Loucy (cell line): ENCODE results near the gene GPR18.
A peak's percentile ranks its signal among the peaks of the same experiment; 100 is the strongest.

ENCODE experiments used
- H2AFZ ChIP-seq: fragments of 200-600 bp; sonication (generic); 2 replicates; pipeline ENCODE4 v1.6.0; 2016; ENCODE audit warnings: antibody characterized with exemption, mild to moderate bottlenecking, low read length, moderate library complexity
- H3F3A ChIP-seq: fragments of 200-600 bp; 2 replicates; pipeline ENCODE4 v1.6.0; 2016; ENCODE audit warnings: antibody characterized with exemption, low read depth, mild to moderate bottlenecking
- H3K27me3 ChIP-seq: fragments of 200-600 bp; sonication (generic); 2 replicates; pipeline ENCODE4 v1.6.1; 2014; ENCODE audit warnings: low read length, mild to moderate bottlenecking; ENCODE audit not compliant: insufficient read depth, poor library complexity, severe bottlenecking
- H3K36me3 ChIP-seq: fragments of 200-600 bp; sonication (generic); 2 replicates; pipeline ENCODE4 v1.6.1; 2016; ENCODE audit warnings: low read length; ENCODE audit not compliant: insufficient read depth
- H3K4me1 ChIP-seq: fragments of 200-600 bp; sonication (generic); 2 replicates; pipeline ENCODE4 v1.5.1; 2014; ENCODE audit warnings: low read length, mild to moderate bottlenecking; ENCODE audit not compliant: insufficient read depth, poor library complexity, severe bottlenecking
- H3K4me2 ChIP-seq: fragments of 200-600 bp; sonication (generic); 2 replicates; pipeline ENCODE4 v1.6.0; 2014; ENCODE audit warnings: antibody characterized with exemption, low read length, low read depth, mild to moderate bottlenecking; ENCODE audit not compliant: poor library complexity, severe bottlenecking
- H3K4me3 ChIP-seq: fragments of 200-600 bp; sonication (generic); 2 replicates; pipeline ENCODE4 v1.5.1; 2014; ENCODE audit warnings: low read length, mild to moderate bottlenecking, mixed read lengths; ENCODE audit not compliant: poor library complexity, severe bottlenecking
- H3K79me2 ChIP-seq: fragments of 200-600 bp; sonication (generic); 2 replicates; pipeline ENCODE4 v1.6.1; 2014; ENCODE audit warnings: low read length; ENCODE audit not compliant: insufficient read depth
- H3K9ac ChIP-seq: fragments of 200-600 bp; sonication (generic); 2 replicates; pipeline ENCODE4 v1.6.0; 2014; ENCODE audit warnings: mild to moderate bottlenecking, low read depth, low read length, moderate library complexity; ENCODE audit not compliant: poor library complexity, severe bottlenecking
- H3K9me2 ChIP-seq: fragments of 200-600 bp; sonication (generic); replicated peaks from 2 replicates; pipeline ENCODE4 v1.6.1; 2016; ENCODE audit warnings: low read depth, low read length, mixed read lengths
- H3K9me3 ChIP-seq: fragments of 200-600 bp; sonication (generic); 2 replicates; pipeline ENCODE4 v1.6.1; 2014; ENCODE audit warnings: mild to moderate bottlenecking, antibody characterized with exemption, low read length, low read depth; ENCODE audit not compliant: insufficient read depth
- H4K20me1 ChIP-seq: fragments of 200-600 bp; sonication (generic); 2 replicates; pipeline ENCODE4 v1.6.0; 2014; ENCODE audit warnings: antibody characterized with exemption, low read length, mild to moderate bottlenecking; ENCODE audit not compliant: insufficient read depth, poor library complexity, severe bottlenecking
- EZH2phosphoT487 ChIP-seq: fragments of 200-600 bp; IDR thresholded peaks from 2 replicates; pipeline ENCODE4 v1.6.1; 2018; ENCODE audit warnings: antibody characterized with exemption, mild to moderate bottlenecking, moderate library complexity, borderline replicate concordance
- TF ChIP-seq, protein P1 (sequence below): fragments of 200-600 bp; sonication (generic); conservative IDR thresholded peaks from 2 replicates; pipeline ENCODE4 v1.5.1; 2014; ENCODE audit warnings: mild to moderate bottlenecking, antibody characterized with exemption, low read length

GPR18 gene

DNA sequence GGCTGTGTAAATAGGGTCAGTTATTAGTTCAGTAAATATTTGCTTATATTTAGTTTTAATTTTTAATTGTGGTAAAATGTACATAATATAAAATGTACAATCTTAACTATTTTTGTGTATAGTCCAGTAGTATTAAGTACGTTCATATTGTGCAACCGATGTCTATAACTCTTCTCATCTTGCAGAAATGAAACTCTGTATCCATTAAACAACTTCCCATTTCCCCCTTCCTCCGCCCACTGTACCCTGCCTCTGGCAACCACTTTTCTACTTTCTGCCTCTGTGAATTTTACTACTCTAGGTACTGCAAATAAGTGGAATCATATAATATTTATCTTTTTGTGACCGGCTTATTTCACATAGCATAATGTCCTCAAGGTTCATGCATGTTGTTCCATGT lies 33.1 kb downstream of the GPR18 start:
- TF ChIP-seq EZH2phosphoT487: no peak
- TF ChIP-seq, protein P1, sequence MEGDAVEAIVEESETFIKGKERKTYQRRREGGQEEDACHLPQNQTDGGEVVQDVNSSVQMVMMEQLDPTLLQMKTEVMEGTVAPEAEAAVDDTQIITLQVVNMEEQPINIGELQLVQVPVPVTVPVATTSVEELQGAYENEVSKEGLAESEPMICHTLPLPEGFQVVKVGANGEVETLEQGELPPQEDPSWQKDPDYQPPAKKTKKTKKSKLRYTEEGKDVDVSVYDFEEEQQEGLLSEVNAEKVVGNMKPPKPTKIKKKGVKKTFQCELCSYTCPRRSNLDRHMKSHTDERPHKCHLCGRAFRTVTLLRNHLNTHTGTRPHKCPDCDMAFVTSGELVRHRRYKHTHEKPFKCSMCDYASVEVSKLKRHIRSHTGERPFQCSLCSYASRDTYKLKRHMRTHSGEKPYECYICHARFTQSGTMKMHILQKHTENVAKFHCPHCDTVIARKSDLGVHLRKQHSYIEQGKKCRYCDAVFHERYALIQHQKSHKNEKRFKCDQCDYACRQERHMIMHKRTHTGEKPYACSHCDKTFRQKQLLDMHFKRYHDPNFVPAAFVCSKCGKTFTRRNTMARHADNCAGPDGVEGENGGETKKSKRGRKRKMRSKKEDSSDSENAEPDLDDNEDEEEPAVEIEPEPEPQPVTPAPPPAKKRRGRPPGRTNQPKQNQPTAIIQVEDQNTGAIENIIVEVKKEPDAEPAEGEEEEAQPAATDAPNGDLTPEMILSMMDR: no peak
- H3K9ac ChIP-seq: no peak overlapping the region
- peaks cover 92% of the 10 kb centered on the region for H3K79me2 ChIP-seq
- H3K9me2 ChIP-seq: no peaks in the 10 kb centered on the region
- no peak overlapping the region for H3K4me2 ChIP-seq
- H2AFZ ChIP-seq: no peak overlapping the region
- peaks cover 89% of the 10 kb centered on the region for H3K4me1 ChIP-seq
- peaks cover 11% of the 10 kb centered on the region for H4K20me1 ChIP-seq
- H3K9me3 ChIP-seq: peaks cover 5% of the 10 kb centered on the region
- peaks cover 8% of the 10 kb centered on the region; the same call in 1 of the 2 replicates for H3K36me3 ChIP-seq
- no peak overlapping the region for H3K4me3 ChIP-seq
- peaks cover 11% of the 10 kb centered on the region for H3F3A ChIP-seq
- H3K27me3 ChIP-seq: no peaks in the 10 kb centered on the region

DNA sequence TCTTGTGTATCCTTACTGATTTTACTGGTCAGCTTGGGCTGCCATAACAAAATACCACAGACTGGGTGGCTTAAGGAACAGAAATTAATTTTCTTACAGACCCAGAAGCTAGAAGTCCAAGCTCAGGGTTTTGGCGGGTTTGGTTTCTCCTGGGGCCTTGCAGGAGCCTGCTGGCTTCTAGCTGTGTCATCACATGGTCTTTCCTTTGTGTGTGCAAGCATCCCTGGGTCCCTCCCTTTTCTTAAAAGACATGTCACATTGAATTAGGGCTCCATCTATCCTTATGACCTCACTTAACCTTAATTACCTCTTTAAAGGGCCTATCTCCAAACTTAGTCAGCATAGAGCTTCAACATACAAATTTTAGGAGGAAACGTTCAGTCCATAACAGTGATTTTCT lies 34.2 kb downstream of the GPR18 start:
- Histone ChIP-seq H3F3A (peaks cover 5% of the 10 kb centered on the region), H4K20me1 (peaks cover 19% of the 10 kb centered on the region), H3K9me2 (no peaks in the 10 kb centered on the region), H3K9ac (peak overlapping the region; percentile 4), H3K4me1 (peaks cover 89% of the 10 kb centered on the region), H3K27me3 (no peaks in the 10 kb centered on the region), H3K4me3 (no peak overlapping the region), H3K9me3 (peaks cover 5% of the 10 kb centered on the region), H3K4me2 (peak overlapping the region; percentile 33), H3K36me3 (peaks cover 8% of the 10 kb centered on the region; the same call in 1 of the 2 replicates), H3K79me2 (peaks cover 92% of the 10 kb centered on the region), H2AFZ (no peak overlapping the region)
- TF ChIP-seq, protein P1: no peak
- no peak for TF ChIP-seq EZH2phosphoT487

GRCh38 chr13:99223587-99223986 lies 34.6 kb downstream of the GPR18 start:
- H3K27me3 ChIP-seq: no peaks in the 10 kb centered on the region
- H3K36me3 ChIP-seq: peaks cover 8% of the 10 kb centered on the region; the same call in 1 of the 2 replicates
- H3K9me2 ChIP-seq: no peaks in the 10 kb centered on the region
- peaks cover 96% of the 10 kb centered on the region for H3K79me2 ChIP-seq
- H3K4me2 ChIP-seq: peak overlapping the region; percentile 33
- no peak overlapping the region for H3K4me3 ChIP-seq
- TF ChIP-seq EZH2phosphoT487: no peak
- TF ChIP-seq, protein P1: no peak
- peaks cover 3% of the 10 kb centered on the region for H3F3A ChIP-seq
- H3K4me1 ChIP-seq: peaks cover 90% of the 10 kb centered on the region
- peaks cover 20% of the 10 kb centered on the region for H4K20me1 ChIP-seq
- H3K9me3 ChIP-seq: peaks cover 5% of the 10 kb centered on the region
- H2AFZ ChIP-seq: no peak overlapping the region
- peak overlapping the region; percentile 4 for H3K9ac ChIP-seq
